ENCODE data around the gene CLIP2. TPM values are rescaled to one million over a fixed set of nuclear protein-coding genes. Genes with fewer than 3 reads are reported as not detected.
"Not testable (repeated sequence)": the region's sequence is repeated elsewhere in the genome, so short reads cannot be mapped to it uniquely, and the experiment has no call there.

Gene CLIP2
- total RNA-seq, 1 donor from 2014 or later, result 44.9 TPM

GRCh38 chr7:74297516-74298233 lies 8.5 kb downstream of the CLIP2 start:
- DNase-seq (ENCODE audit: low read depth), result no peak

GRCh38 chr7:74299401-74299800 lies 10.2 kb downstream of the CLIP2 start:
- DNase-seq (ENCODE audit: low read depth), result no peak

- no peak for DNase-seq (ENCODE audit: low read depth)
Measured at GRCh38 chr7:74300926-74301325, 11.7 kb downstream of the CLIP2 start.

- no peak for DNase-seq (ENCODE audit: low read depth)
Measured at GRCh38 chr7:74302745-74303221, 13.6 kb downstream of the CLIP2 start.

- DNase-seq (ENCODE audit: low read depth), result no peak
Measured at GRCh38 chr7:74304550-74304949, 15.3 kb downstream of the CLIP2 start.

- DNase-seq (ENCODE audit: low read depth), result no peak
Measured at GRCh38 chr7:74306004-74306729, 17.0 kb downstream of the CLIP2 start.

GRCh38 chr7:74306730-74307469 lies 17.7 kb downstream of the CLIP2 start:
- peak; percentile 66 for DNase-seq (ENCODE audit: low read depth)

GRCh38 chr7:74307738-74308505 lies 18.7 kb downstream of the CLIP2 start:
- no peak for DNase-seq (ENCODE audit: low read depth)

GRCh38 chr7:74309181-74309580 lies 20.0 kb downstream of the CLIP2 start:
- DNase-seq (ENCODE audit: low read depth), result no peak

- DNase-seq (ENCODE audit: low read depth), result peak; percentile 34
Measured at GRCh38 chr7:74311305-74311744, 22.1 kb downstream of the CLIP2 start.

GRCh38 chr7:74312418-74313028 lies 23.3 kb downstream of the CLIP2 start:
- peak; percentile 75 for DNase-seq (ENCODE audit: low read depth)

- not testable (repeated sequence) for DNase-seq (ENCODE audit: low read depth)
Measured at GRCh38 chr7:74315891-74316290, 26.7 kb downstream of the CLIP2 start.

GRCh38 chr7:74317146-74317782 lies 28.1 kb downstream of the CLIP2 start:
- DNase-seq (ENCODE audit: low read depth), result no peak

- no peak for DNase-seq (ENCODE audit: low read depth)
Measured at GRCh38 chr7:74318043-74318442, 28.8 kb downstream of the CLIP2 start.

- DNase-seq (ENCODE audit: low read depth), result no peak
Measured at GRCh38 chr7:74320645-74321221, 31.5 kb downstream of the CLIP2 start.

GRCh38 chr7:74322892-74323291 lies 33.7 kb downstream of the CLIP2 start:
- DNase-seq (ENCODE audit: low read depth), result not testable (repeated sequence)

- no peak for DNase-seq (ENCODE audit: low read depth)
Measured at GRCh38 chr7:74324531-74325209, 35.5 kb downstream of the CLIP2 start.

- DNase-seq (ENCODE audit: low read depth), result no peak
Measured at GRCh38 chr7:74325210-74325565, 36.0 kb downstream of the CLIP2 start.

- no peak for DNase-seq (ENCODE audit: low read depth)
Measured at GRCh38 chr7:74329225-74329624, 40.0 kb downstream of the CLIP2 start.
